Measurements from ENCODE around the gene SKP1.

DNA sequence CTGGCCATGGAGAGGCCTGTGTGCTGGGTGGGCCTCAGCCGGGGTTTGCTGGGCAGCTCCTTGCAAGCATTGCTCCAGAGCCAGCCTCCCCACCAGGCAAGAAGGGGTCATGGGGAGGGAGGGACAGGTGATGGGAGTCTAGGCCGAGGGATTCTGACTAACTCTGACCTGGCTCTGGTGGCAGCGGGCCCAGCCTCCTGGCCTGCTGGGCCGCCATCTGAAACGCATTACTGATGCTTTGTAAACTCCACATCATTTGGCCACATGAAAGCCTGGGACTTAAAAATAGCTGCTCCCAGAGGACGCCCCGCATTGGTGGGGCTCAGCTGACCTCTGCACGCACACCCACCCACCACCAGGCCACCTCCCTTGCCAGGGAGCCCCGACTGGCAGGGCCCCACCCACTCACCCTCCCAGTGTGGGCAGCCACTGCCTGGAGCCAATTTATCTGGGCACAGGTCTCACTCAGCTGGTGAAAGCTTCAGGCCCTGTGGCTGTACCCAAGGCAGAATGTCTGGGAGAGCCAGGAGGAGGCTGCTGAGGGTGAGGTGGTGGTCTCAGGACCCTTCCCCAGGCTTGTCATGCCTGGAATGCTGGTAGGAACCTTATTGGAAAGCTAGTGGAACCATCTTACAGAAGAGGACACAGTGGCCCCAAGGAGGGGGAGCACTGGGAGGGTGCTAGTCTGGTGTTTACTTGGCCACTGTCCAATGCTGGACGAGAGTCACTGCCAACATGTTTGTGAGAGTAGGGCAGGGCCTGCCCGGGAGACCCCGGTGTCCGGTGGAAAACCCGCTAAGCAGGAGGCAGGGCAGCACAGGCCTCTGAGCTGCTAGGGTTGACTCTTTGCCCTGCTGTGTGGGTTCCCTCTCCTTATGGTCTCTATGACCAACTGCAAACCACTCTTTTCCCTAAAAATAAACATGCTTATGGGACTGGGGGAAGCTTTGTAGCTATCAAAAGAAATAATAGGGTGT, 51.4 kb downstream of the SKP1 start:
- TF ChIP-seq, protein P1, sequence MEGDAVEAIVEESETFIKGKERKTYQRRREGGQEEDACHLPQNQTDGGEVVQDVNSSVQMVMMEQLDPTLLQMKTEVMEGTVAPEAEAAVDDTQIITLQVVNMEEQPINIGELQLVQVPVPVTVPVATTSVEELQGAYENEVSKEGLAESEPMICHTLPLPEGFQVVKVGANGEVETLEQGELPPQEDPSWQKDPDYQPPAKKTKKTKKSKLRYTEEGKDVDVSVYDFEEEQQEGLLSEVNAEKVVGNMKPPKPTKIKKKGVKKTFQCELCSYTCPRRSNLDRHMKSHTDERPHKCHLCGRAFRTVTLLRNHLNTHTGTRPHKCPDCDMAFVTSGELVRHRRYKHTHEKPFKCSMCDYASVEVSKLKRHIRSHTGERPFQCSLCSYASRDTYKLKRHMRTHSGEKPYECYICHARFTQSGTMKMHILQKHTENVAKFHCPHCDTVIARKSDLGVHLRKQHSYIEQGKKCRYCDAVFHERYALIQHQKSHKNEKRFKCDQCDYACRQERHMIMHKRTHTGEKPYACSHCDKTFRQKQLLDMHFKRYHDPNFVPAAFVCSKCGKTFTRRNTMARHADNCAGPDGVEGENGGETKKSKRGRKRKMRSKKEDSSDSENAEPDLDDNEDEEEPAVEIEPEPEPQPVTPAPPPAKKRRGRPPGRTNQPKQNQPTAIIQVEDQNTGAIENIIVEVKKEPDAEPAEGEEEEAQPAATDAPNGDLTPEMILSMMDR (conservative IDR thresholded peaks at IDR 0.05 in 1 of 2, IDR thresholded peaks at IDR 0.05 in 1 of 2; ENCODE audit: extremely low read depth in 1 of 2, insufficient read depth in 1 of 2, low read depth in 1 of 2, low read length in 2 of 2): no peak
- TF ChIP-seq EZH2 (IDR thresholded peaks at IDR 0.05; ENCODE audit: borderline replicate concordance, low read length): no peak
